Esophagus muscularis mucosa (tissue), 4 donors: ENCODE data around the gene ABI3BP. TPM values are rescaled to one million over a fixed set of nuclear protein-coding genes. Genes with fewer than 3 reads are reported as not detected.
"Not testable (repeated sequence)": the region's sequence is repeated elsewhere in the genome, so short reads cannot be mapped to it uniquely, and the experiment has no call there.

Experiments used
- DNase-seq: peaks from one replicate; pipeline ENCODE4 v3.0.0-alpha.2; 2017; ENCODE audit errors: extremely low spot score
- H3K27ac ChIP-seq, 4 donors: fragments of 200-600 bp; sonication (generic); replicated peaks in 1 of 4; 1 replicate in 3 of 4; 2 replicates in 1 of 4; pipeline ENCODE4 v1.5.1; 2016 to 2019; ENCODE audit warnings: mild to moderate bottlenecking in 1 of 4
- H3K27me3 ChIP-seq, 4 donors: fragments of 200-600 bp; sonication (generic); one replicate each; pipeline versions ENCODE4 v1.5.1 to v1.6.0; 2016 to 2019
- H3K36me3 ChIP-seq, 4 donors: fragments of 200-600 bp; sonication (generic); one replicate each; pipeline ENCODE4 v1.5.1; 2016 to 2019
- H3K4me1 ChIP-seq, 4 donors: fragments of 200-600 bp; sonication (generic); one replicate each; pipeline ENCODE4 v1.5.1; 2016 to 2019
- H3K4me3 ChIP-seq, 4 donors: fragments of 200-600 bp; sonication (generic); 1 replicate in 2 of 4; 2 replicates in 2 of 4; pipeline ENCODE4 v1.5.1; 2016 to 2019; ENCODE audit warnings: mild to moderate bottlenecking in 4 of 4, moderate library complexity in 1 of 4
- H3K9me3 ChIP-seq, 4 donors: fragments of 200-600 bp; sonication (generic); 1 replicate in 3 of 4; 2 replicates in 1 of 4; pipeline ENCODE4 v1.5.1; 2016 to 2019
- CTCF ChIP-seq, 3 experiments: fragments of 200-600 bp in 2 of 3; fragments of 450-650 bp in 1 of 3; sonication (generic) in 2 of 3; IDR thresholded peaks; one replicate each; pipeline ENCODE4 v1.5.1; 2017 to 2019; ENCODE audit warnings: antibody characterized with exemption in 3 of 3, mild to moderate bottlenecking in 2 of 3, moderate library complexity in 1 of 3
- EP300 ChIP-seq: sonication (generic); formaldehyde crosslinking; IDR thresholded peaks from one replicate; pipeline ENCODE4 v1.6.1; 2017; ENCODE audit warnings: antibody characterized with exemption
- POLR2A ChIP-seq: fragments of 450-650 bp; IDR thresholded peaks from one replicate; pipeline ENCODE4 v1.6.1; 2017; ENCODE audit warnings: antibody characterized with exemption, moderate library complexity, mild to moderate bottlenecking, low read depth
- POLR2AphosphoS5 ChIP-seq, 2 donors: sonication (generic); formaldehyde crosslinking; IDR thresholded peaks; one replicate each; pipeline ENCODE4 v1.6.1; 2017; ENCODE audit warnings: antibody characterized with exemption in 2 of 2
- WGBS: methylation state at CpG from one replicate; pipeline ENCODE4 v1.1.5; 2018; 5-methylcytosine and 5-hydroxymethylcytosine counted together
- intact Hi-C: fragments of 100-400 bp; cut with DNase I; formaldehyde crosslinking; loops from one replicate; pipeline ENCODE4 v1.15.1; 2023
- total RNA-seq, 4 donors: library from RNA; depleted of rRNA; stranded (reverse); fragments of >200 nt; gene quantifications; one replicate each; pipeline versions ENCODE4 v1.1.0 to v1.2.1, GENCODE V29; 2016

Gene ABI3BP
- total RNA-seq, 4 donors from 2014 or later = 25.7 to 67.3 (median 61.5) TPM

- H3K4me1 ChIP-seq = peaks cover 6 to 18% (median 10%) of the 10 kb centered on the region in 4 donors
- intact Hi-C loops = loop anchor here (10.0 kb wide), 1 partner anchor 620 kb away; the partner anchor contains the start of gene PCNP
- H3K9me3 ChIP-seq = peaks cover 0 to 5% (median 0%) of the 10 kb centered on the region in 4 donors
- 19% methylated on average over 4 of the region's 4 CpGs for WGBS
- peak overlapping the region; percentile 40 to 77 (median 52) for H3K27ac ChIP-seq
- no peak for DNase-seq
- TF ChIP-seq EP300 (no peak), CTCF (IDR thresholded peaks at IDR 0.05) (no peak), POLR2A (no peak), POLR2AphosphoS5 (IDR thresholded peaks at IDR 0.05) (peak; percentile 78 to 79)
- no peaks in the 10 kb centered on the region for H3K36me3 ChIP-seq
- H3K4me3 ChIP-seq = peak overlapping the region in 2 of 4 donors; percentile 3 to 18
- H3K27me3 ChIP-seq = no peaks in the 10 kb centered on the region
Measured at GRCh38 chr3:100954990-100955389, 38.2 kb downstream of the ABI3BP start.

- WGBS = 52% methylated on average over 3 of the region's 3 CpGs
- Histone ChIP-seq H3K4me1 (peaks cover 6 to 18% (median 10%) of the 10 kb centered on the region in 4 donors), H3K36me3 (no peaks in the 10 kb centered on the region), H3K27me3 (no peaks in the 10 kb centered on the region), H3K27ac (peak overlapping the region; percentile 40 to 77 (median 52)), H3K9me3 (peaks cover 0 to under 1% (median 0%) of the 10 kb centered on the region in 4 donors), H3K4me3 (no peak overlapping the region)
- intact Hi-C loops = loop anchor here (10.0 kb wide), 1 partner anchor 620 kb away; the partner anchor contains the start of gene PCNP
- no peak for TF ChIP-seq POLR2A
- no peak for TF ChIP-seq CTCF (IDR thresholded peaks at IDR 0.05)
- TF ChIP-seq POLR2AphosphoS5 (IDR thresholded peaks at IDR 0.05) = no peak
- no peak for TF ChIP-seq EP300
- DNase-seq = no peak
Measured at GRCh38 chr3:100954199-100954935, 38.9 kb downstream of the ABI3BP start.

- WGBS = 81% methylated on average over 4 of the region's 4 CpGs
- Histone ChIP-seq H3K27me3 (no peaks in the 10 kb centered on the region), H3K9me3 (no peaks in the 10 kb centered on the region), H3K4me1 (peaks cover 7 to 23% (median 14%) of the 10 kb centered on the region in 4 donors), H3K4me3 (no peak overlapping the region), H3K36me3 (no peaks in the 10 kb centered on the region), H3K27ac (peak overlapping the region in 1 of 4 donors; percentile 2)
- intact Hi-C loops = loop anchor here (10.0 kb wide), 1 partner anchor 622 kb away; the partner anchor contains the start of gene PCNP
- TF ChIP-seq POLR2AphosphoS5 (IDR thresholded peaks at IDR 0.05) = no peak
- TF ChIP-seq CTCF (IDR thresholded peaks at IDR 0.05) = no peak
- TF ChIP-seq POLR2A = no peak
- TF ChIP-seq EP300 = no peak
- DNase-seq = no peak
Measured at GRCh38 chr3:100953103-100953502, 40.1 kb downstream of the ABI3BP start.

GRCh38 chr3:100947119-100947518 lies 46.1 kb downstream of the ABI3BP start:
- no peaks in the 10 kb centered on the region for H3K27me3 ChIP-seq
- peak overlapping the region in 2 of 4 donors; percentile 11 to 24 for H3K27ac ChIP-seq
- TF ChIP-seq POLR2A = no peak
- no peak for TF ChIP-seq POLR2AphosphoS5 (IDR thresholded peaks at IDR 0.05)
- no peak for TF ChIP-seq EP300
- TF ChIP-seq CTCF (IDR thresholded peaks at IDR 0.05) = no peak
- peaks cover 0 to 20% (median 14%) of the 10 kb centered on the region in 4 donors for H3K4me1 ChIP-seq
- no peak for DNase-seq
- H3K36me3 ChIP-seq = no peaks in the 10 kb centered on the region
- no peak overlapping the region for H3K4me3 ChIP-seq
- intact Hi-C loops = no loop called here
- WGBS = 52% methylated on average over 3 of the region's 3 CpGs
- no peaks in the 10 kb centered on the region for H3K9me3 ChIP-seq

- intact Hi-C loops, H3K4me3 ChIP-seq, H3K36me3 ChIP-seq, H3K27me3 ChIP-seq, DNase-seq, H3K9me3 ChIP-seq, H3K27ac ChIP-seq: not testable (repeated sequence)
- H3K4me1 ChIP-seq = peaks cover 0 to 20% (median 14%) of the 10 kb centered on the region in 4 donors
- WGBS = 98% methylated on average over 2 of the region's 2 CpGs
Measured at GRCh38 chr3:100946096-100946495, 47.1 kb downstream of the ABI3BP start.
